Endodermal cell (in vitro differentiated cells): ENCODE measurements around the gene MARF1. TPM values are rescaled to one million over a fixed set of nuclear protein-coding genes. Genes with fewer than 3 reads are reported as not detected.

Experiments used
- DNase-seq: peaks from one replicate; pipeline ENCODE4 v3.0.0-alpha.2; 2017
- H3K27ac ChIP-seq: 2 replicates; pipeline ENCODE4 v1.5.1; 2013; ENCODE audit warnings: mild to moderate bottlenecking, low read depth, low read length, moderate library complexity
- H3K27me3 ChIP-seq: 2 replicates; pipeline ENCODE4 v1.6.1; 2013; ENCODE audit warnings: mild to moderate bottlenecking, low read length, moderate library complexity; ENCODE audit not compliant: insufficient read depth, control insufficient read depth, poor library complexity, severe bottlenecking
- H3K36me3 ChIP-seq: 2 replicates; pipeline ENCODE4 v1.7.0; 2013; ENCODE audit warnings: mild to moderate bottlenecking, low read length, moderate library complexity; ENCODE audit not compliant: control insufficient read depth, insufficient read depth
- H3K4me1 ChIP-seq: one replicate; pipeline ENCODE4 v1.7.0; 2013; ENCODE audit warnings: low read length; ENCODE audit not compliant: control insufficient read depth, insufficient read depth
- H3K4me3 ChIP-seq: 2 replicates; pipeline ENCODE4 v1.5.1; 2013; ENCODE audit warnings: mild to moderate bottlenecking, low read length, moderate library complexity
- H3K9ac ChIP-seq: 2 replicates; pipeline ENCODE4 v1.6.1; 2013; ENCODE audit warnings: mild to moderate bottlenecking, low read length, moderate library complexity; ENCODE audit not compliant: poor library complexity, severe bottlenecking; ENCODE audit errors: extremely low read depth
- H3K9me3 ChIP-seq: 2 replicates; pipeline ENCODE4 v1.6.1; 2013; ENCODE audit warnings: mild to moderate bottlenecking, low read length, moderate library complexity; ENCODE audit not compliant: control insufficient read depth
- H3K27ac Mint-ChIP-seq: 2 replicates; pipeline ENCODE4 v1.8.0; 2020; ENCODE audit warnings: mixed read lengths
- H3K27me3 Mint-ChIP-seq: 2 replicates; pipeline ENCODE4 v1.8.0; 2021; ENCODE audit warnings: mild to moderate bottlenecking, mixed read lengths; ENCODE audit not compliant: insufficient read depth
- H3K36me3 Mint-ChIP-seq: 2 replicates; pipeline ENCODE4 v1.8.0; 2020; ENCODE audit warnings: low read depth, mixed read lengths
- H3K4me1 Mint-ChIP-seq: 2 replicates; pipeline ENCODE4 v1.8.0; 2020; ENCODE audit warnings: mixed read lengths
- H3K4me3 Mint-ChIP-seq: 2 replicates; pipeline ENCODE4 v1.8.0; 2020; ENCODE audit warnings: mild to moderate bottlenecking, moderate library complexity, mixed read lengths
- H3K9me3 Mint-ChIP-seq: 2 replicates; pipeline ENCODE4 v1.8.0; 2020; ENCODE audit warnings: mild to moderate bottlenecking, mixed read lengths
- CTCF ChIP-seq: fragments of 200-600 bp; sonication (generic); conservative IDR thresholded peaks from 2 replicates; pipeline ENCODE4 v1.5.0; 2021; ENCODE audit warnings: antibody characterized with exemption, mild to moderate bottlenecking
- WGBS, 2 experiments: methylation state at CpG; one replicate each; pipeline versions ENCODE4 v1.1.5 to v1.1.7; 2013; ENCODE audit warnings: missing lambda C conversion rate in 2 of 2, mixed read lengths in 1 of 2; ENCODE audit not compliant: insufficient coverage in 1 of 2, insufficient read length in 1 of 2; 5-methylcytosine and 5-hydroxymethylcytosine counted together
- total RNA-seq, 2 donors: library from RNA; stranded (reverse); fragmentation: NEBNext Ultra II Directional in 1 of 2; extraction: Animal tissue kit (Norgen Biotek cat#: 25700) in 1 of 2; gene quantifications; 2 replicates in 1 of 2; 3 replicates in 1 of 2; pipeline ENCODE4 v1.2.1, GENCODE V29; 2021

The MARF1 gene
- total RNA-seq, 2 donors from 2014 or later, result 39.3 to 39.6 TPM

GRCh38 chr16:15597822-15598647, 44.9 kb downstream of the MARF1 start:
- Histone ChIP-seq H3K36me3 (peaks cover 89% of the 10 kb centered on the region), H3K9ac (no peak overlapping the region), H3K9me3 (no peaks in the 10 kb centered on the region), H3K27ac (no peak overlapping the region), H3K27me3 (no peaks in the 10 kb centered on the region), H3K4me3 (no peak overlapping the region), H3K4me1 (peaks cover 7% of the 10 kb centered on the region)
- H3K9me3 Mint-ChIP-seq, result no peaks in the 10 kb centered on the region
- DNase-seq, result no peak
- no peak overlapping the region for H3K27ac Mint-ChIP-seq
- H3K27me3 Mint-ChIP-seq, result no peaks in the 10 kb centered on the region
- 94 to 95% methylated on average over 10 to 15 of the region's 15 CpGs for WGBS, 2 experiments
- peaks cover 70% of the 10 kb centered on the region for H3K36me3 Mint-ChIP-seq
- H3K4me1 Mint-ChIP-seq, result peaks cover 17% of the 10 kb centered on the region
- TF ChIP-seq CTCF, result no peak
- no peak overlapping the region for H3K4me3 Mint-ChIP-seq

GRCh38 chr16:15597135-15597534, 45.8 kb downstream of the MARF1 start:
- Mint-ChIP-seq H3K36me3 (peaks cover 63% of the 10 kb centered on the region), H3K9me3 (no peaks in the 10 kb centered on the region), H3K4me1 (peaks cover 17% of the 10 kb centered on the region), H3K27ac (no peak overlapping the region), H3K27me3 (no peaks in the 10 kb centered on the region), H3K4me3 (no peak overlapping the region)
- no peak for DNase-seq
- H3K36me3 ChIP-seq, result peaks cover 80% of the 10 kb centered on the region
- H3K9ac ChIP-seq, result no peak overlapping the region
- 86 to 94% methylated on average over 3 to 6 of the region's 6 CpGs for WGBS, 2 experiments
- no peak for TF ChIP-seq CTCF
- no peak overlapping the region for H3K27ac ChIP-seq
- no peak overlapping the region for H3K4me3 ChIP-seq
- H3K27me3 ChIP-seq, result no peaks in the 10 kb centered on the region
- no peaks in the 10 kb centered on the region for H3K9me3 ChIP-seq
- H3K4me1 ChIP-seq, result peaks cover 7% of the 10 kb centered on the region

- WGBS, 2 experiments, result 89 to 92% methylated on average over 5 to 6 of the region's 6 CpGs
- Histone ChIP-seq H3K4me3 (no peak overlapping the region), H3K27me3 (no peaks in the 10 kb centered on the region), H3K27ac (no peak overlapping the region), H3K36me3 (peaks cover 56% of the 10 kb centered on the region), H3K4me1 (peaks cover 7% of the 10 kb centered on the region), H3K9ac (no peak overlapping the region), H3K9me3 (no peaks in the 10 kb centered on the region)
- TF ChIP-seq CTCF, result no peak
- Mint-ChIP-seq H3K4me1 (peaks cover 23% of the 10 kb centered on the region), H3K27ac (no peak overlapping the region), H3K4me3 (no peak overlapping the region), H3K27me3 (no peaks in the 10 kb centered on the region), H3K9me3 (peaks cover 2% of the 10 kb centered on the region), H3K36me3 (peaks cover 48% of the 10 kb centered on the region)
- no peak for DNase-seq
These were observed 48.1 kb downstream of the MARF1 start for GRCh38 chr16:15594711-15595320.
